HG03175 (cell line): ENCODE results near the gene VEZT.

ENCODE experiments used
- ATAC-seq: cut with Tn5 transposase; IDR thresholded peaks from one replicate; pipeline ENCODE4 v1.9.1; 2021; ENCODE audit warnings: mild to moderate bottlenecking, moderate library complexity; ENCODE audit not compliant: unreplicated experiment

The VEZT gene

DNA sequence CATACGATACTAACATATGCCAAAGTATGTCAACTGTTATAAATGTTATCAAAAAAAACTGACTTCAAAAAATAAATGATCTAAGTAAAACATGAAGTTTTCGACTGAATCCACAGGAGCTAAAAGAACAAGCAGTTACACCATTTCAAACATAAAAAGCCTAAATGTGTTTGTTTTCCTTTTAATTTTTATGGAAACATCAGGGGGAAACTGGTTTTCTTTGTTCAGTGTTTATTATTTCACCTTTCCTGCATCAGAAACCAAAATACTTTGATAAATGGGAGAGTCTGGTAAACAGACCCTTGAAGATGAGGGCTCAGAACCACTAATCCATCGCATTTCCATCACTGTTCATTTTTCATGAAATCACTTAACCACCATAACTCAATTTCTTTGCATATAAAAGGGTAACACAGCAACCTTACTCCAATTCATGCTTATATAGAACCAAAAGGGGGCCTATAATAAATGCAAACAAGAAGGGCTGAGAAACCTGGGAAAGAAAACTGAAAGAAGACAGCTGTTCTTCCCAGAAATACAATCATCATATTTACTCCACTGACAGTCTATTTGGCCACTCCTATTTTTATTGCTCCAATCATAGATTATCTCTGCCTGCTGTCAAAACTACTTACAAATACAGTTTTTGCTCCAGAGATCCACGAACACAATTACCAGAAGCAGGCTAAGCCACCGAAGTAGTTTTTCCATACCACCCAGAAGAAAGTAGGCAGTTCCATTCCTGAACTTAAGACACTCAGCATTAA is 17.3 kb upstream of the VEZT start:
- no peak for ATAC-seq

DNA sequence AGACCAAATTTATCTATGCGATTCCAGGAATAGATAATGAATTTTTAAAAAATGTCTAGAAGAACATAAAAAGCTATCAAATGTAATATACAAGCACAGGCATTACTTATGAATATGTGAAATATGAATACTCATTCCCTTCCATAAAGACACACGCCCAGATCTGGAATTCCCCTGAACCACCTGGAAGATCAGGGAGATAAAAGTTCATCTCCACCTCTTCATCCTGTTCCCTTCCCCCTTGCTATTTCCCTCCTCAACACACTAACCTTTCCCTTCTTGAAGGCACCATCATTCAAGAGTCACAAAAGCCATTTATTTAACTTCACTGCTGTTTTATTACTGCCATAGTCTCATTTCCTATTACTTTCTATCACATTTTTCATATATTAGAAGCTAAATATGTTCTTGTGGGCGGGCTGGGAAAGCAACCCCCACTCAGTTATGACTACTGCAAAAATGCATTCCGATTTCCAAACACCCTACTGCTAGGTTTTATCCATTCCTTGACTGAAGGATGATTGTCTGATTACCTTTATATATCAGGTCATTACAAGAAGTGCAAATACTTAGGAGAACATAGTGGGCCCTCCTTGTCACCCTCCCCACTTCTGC is 16.4 kb upstream of the VEZT start:
- ATAC-seq: no peak

DNA sequence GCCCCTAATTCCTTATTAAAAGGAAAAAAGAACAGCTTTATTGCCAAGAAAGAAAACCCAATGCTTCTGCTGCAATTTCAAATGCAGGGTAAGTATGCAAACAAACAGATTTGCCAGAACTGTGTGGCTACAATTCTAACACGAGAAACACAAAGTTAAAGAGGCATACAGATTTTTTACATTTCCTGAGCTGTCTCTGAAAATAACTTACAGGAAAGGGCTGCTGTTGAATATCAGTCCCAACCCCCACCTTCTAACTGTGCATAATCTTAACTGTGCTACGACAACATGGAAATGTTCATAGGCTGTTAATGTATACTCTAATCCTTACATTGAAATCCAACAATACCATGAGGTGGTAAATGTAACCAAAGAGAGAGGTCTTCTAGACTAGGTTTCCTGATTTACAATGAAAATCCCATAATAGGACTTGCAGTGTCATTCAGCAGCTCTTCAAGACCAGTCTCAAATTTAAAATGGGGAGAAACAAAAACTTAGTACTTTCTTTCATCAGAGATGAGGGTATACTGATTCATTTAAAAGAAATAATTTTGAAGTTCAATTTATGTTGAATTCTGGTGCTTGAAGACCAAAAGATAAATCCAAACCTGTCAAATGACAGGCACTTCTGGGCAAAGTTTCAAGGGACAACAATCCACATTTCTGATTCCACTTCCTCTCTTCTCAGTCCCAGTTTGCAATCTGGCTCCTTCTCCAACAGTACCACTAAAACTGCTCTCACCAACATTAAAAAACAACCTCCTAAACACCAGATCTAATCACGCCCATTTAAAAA is 14.7 kb upstream of the VEZT start:
- no peak for ATAC-seq

DNA sequence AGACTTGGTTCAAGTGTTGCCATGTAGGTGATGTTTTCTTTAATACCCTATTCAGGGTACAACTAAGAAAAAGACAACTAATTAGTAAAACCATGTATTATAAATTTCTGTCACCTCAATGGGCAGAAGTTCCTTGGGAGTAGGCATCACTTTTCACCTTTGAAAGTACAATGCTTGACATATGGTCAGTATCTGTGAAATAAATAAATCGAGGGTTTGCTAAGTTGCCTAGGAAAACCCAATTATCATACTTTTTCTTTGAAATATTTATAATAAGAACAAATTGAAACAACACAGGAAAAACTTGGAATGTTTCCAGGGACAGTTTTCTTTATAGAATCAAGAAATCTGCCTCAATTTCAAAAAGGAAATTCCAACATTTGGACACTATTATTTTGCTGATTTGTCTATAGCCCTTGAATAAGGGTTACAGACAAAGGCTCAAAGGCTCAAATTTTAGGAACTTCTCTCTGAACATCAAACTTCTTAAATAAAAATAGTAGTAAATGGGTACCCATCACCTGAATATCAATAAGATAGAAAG is 14.0 kb upstream of the VEZT start:
- ATAC-seq: no peak

DNA sequence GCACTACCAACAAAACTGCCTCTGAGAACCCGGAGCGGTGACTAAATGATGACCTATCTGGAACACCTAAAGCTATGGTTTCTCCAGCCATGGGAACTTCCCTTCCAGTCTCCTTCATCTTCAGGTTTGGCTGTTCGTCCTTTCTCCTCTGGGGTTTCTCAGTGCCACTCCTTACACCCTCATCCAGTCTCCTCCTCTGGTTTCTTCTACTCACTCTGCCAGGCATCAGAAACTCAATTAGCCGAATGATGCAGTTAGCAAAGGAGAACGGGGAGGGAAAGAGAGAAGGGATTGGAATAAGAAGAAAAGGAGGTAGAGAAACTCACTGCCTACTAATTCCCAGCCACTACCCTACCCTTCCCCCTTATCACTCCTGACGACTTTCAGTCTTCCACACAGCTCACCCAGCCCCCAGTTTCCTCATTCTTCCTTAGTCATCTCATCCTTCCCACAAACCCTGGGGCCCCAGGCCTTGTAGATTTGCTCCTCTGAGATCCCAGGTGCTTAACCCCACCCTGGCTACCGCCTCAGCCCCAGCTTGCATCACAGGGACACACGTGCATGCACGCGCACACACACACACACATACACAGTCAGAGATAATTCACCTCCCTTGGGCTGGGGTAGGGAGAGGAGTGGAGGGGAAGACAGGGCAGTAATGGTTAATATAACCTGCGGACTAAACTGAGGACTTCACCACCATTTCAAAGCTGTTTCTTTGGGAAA is 13.3 kb upstream of the VEZT start:
- ATAC-seq: no peak

DNA sequence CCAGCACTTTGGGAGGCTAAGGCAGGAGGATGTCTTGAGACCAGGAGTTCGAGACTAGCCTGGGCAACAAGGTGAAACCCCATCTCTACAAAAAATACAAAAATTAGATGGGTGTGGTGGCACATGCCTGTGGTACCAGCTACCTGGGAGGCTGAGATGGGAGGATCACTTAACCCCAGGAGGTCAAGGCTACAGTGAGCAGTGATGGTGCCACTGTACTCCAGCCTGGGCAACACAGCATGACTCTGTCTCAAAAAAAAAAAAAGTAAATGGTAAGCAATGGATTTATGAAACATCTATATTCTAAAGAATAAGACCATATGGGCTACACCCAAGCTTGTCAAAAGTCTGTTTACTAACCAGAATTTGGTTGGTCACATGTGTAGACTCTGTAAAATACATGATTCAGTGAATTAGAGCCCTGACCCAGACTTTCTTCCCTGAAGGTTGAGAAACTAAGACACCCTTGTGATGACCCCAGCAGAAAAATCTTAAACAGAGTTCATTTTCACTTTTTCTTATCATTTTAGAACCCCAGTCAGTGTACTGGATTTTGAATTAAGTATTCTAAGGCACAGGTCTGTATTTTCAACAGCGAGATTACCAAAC is 12.5 kb upstream of the VEZT start:
- no peak for ATAC-seq

DNA sequence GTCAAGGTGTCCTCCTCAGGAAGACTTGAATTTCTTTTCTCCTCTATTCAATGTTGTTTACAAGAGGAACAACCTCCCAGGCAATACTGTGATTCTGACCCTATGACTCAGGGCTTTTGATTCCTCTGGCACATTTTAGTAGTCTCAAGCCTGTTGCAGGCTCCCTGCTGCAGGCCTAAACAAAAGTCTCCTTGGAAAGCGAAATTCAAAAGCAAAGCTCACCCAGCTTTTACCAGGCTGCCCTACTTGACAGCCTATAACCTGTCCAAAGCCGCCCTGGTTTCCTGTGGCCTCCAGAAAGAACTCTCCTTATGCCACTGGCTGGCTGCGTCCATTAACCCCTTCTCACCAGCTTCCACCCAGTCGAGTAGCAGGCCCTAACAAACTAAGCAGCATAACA is 11.9 kb upstream of the VEZT start:
- ATAC-seq: no peak

DNA sequence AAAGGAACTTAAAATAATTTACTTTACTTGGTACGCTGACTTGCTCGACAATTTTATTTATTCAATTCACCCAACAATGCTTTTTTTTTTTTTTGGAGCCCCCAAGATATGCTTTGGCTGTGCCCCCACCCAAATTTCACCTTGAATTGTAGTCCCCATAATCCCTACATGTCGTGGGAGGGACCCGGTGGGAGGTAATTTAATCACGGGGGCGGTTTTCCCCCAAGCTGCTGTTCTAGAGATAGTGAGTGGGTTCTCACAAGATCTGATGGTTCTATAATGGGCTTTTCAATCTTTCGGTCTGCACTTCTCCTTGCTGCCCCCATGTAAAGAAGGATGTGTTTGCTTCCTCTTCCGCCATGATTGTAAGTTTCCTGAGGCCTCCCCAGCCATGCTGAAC is 10.7 kb upstream of the VEZT start:
- no peak for ATAC-seq

DNA sequence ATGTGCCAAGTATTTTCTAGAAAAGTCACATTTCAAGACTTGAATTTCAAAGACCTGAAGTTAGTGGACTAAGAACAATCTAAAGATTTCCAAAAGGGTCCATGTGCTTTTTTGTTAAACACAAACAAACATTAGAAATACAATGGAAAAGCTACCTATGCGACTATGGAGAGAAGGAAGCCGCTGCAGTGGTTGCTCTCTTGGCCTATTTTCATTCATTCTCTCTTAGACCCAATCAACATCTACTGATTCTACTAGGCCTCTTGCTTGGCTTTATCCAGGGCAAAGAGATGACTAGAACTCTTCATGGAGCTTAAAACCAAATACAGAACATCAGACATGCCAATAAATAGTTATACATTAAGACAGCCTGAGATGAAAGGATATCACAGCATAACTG is 10.2 kb upstream of the VEZT start:
- ATAC-seq: no peak

DNA sequence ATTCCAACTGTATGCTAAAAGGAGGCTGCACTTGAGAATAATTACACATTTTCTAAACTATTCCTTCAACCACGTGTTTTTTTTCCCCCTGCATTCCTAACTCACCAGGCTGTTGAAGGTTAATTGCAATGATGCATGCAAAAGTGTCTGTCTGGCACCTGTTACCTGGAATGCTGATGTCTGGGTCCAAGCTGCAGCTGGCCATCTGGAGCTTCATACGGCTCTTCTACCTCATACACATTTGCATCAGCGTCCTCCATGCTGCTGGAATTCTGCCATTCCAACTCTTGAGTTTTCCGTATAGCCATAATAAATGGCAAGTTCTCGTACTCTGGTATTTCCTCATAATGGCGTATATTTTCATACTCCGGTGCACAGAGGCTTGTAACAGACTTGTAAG is 8.9 kb upstream of the VEZT start:
- ATAC-seq: no peak

DNA sequence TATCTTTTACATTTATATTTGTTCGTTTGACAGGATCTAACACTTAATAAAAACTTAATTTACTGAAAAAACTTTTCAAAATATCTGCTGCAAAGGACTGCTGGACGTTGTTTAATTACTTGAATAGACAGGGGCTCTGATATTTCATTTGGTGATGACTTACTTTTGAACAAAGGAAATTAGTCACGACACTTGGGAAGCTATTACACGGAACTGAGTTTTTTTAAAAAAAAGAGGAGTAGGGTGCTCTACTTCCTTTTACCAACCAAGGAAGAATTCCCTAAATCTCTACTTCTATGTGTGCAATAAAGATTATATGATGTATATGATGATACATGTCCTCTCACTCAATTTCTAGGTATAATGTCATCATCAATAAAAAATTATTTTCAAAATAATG is 5.0 kb upstream of the VEZT start:
- ATAC-seq: no peak

DNA sequence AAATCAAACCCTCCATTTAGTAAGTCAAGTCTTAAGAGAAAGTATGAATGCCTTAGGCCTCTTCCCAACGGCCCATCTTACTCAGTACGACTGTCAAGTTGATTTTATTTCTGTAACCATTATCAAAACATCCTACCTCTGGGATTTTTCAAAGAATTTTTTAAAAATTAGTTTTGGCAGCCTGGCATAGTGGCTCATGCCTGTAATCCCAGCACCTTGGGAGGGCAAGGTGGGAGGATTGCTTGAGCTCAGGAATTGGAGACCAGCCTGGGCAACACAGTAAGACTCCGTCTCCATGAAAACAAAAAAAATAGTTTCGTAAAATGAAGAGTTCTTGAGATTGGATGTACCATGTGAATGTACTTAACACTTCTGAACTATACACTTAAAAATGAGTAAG is 4.5 kb upstream of the VEZT start:
- no peak for ATAC-seq

DNA sequence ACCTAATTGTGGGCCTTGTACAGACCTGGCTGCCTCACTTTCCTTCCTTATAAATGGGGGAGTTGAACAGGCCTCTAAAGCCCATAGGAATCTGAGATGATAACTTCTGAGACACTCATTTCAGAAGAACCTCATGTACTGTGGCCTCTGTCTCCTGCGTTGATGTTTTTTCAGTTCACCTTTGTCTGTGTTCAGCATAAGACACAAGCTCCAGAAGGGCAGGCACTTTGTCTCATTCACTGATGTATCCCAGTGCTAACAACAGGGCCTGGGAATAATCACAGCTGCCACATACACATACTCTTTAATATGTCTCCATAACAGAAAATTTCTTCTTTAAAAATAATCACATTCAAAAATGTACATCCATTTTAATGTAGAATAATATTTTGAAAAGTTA is 3.7 kb upstream of the VEZT start:
- no peak for ATAC-seq

DNA sequence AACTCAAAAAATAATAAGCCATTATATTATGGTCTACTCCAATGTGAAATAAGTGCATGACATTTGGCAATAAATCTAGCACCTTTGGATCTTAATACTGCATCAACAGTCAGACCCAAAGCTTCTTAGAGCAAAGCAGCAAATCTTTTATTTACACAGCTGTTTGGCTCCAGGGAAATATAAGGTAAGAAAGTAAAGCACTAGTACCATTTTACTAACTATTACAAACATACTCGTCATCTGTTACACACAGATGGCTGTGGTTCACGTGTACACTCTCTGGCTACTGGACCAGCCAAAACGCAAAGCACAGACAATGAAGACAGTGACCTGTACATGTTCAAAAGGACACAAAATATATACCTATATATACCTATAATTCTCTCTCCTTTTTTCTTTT is 3.1 kb upstream of the VEZT start:
- ATAC-seq: no peak

DNA sequence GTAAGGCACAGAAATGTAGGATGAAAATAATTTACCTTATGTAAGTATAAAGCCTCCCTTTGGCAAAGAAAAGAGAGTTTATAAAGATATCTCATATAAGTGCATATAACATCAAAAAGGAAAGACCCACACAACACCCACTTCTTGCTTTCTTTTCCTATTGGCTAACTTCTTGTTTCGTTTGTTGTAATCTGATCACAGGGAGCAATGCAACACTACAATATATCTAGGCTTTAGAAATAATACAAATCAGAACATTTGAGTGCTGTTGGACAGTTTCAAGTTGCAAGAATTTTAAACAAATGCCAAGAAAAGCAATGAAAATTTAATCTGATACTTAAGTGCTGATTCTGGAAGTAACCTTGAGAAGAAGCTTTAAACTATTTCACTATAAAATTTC is 1.7 kb upstream of the VEZT start:
- no peak for ATAC-seq

DNA sequence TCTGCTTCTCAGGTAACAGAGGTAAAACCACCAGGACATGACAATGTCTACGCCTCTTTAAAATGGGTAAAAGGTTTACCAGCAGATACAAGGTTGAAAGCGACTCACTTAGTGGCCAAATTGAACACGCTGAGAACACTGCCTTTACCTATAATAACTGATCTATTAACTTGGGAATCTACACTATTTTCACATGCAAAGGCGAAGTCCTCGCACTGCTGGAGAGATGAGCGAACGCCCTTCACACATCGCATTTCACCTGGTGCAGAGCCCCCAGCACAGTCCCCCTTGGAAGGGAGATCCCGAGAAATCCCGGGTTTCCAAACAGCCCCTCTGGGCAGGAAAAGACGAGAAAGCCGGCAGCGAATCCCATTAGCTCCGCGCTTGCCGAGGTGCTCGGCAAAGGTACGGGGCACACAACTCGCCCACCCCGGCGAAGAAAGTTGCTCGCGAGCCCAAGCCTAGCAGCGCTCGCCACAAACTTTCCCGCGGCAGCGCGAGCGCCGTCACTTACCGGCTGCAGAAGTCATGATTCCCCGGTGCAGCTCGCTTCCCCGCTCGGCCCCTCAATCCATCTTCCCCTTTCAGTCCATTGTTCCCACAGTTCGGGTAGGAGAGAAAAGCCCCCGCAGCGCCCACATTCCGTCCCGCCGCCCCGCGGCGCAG is 763 bp upstream of the VEZT start:
- ATAC-seq: peak; percentile 17

DNA sequence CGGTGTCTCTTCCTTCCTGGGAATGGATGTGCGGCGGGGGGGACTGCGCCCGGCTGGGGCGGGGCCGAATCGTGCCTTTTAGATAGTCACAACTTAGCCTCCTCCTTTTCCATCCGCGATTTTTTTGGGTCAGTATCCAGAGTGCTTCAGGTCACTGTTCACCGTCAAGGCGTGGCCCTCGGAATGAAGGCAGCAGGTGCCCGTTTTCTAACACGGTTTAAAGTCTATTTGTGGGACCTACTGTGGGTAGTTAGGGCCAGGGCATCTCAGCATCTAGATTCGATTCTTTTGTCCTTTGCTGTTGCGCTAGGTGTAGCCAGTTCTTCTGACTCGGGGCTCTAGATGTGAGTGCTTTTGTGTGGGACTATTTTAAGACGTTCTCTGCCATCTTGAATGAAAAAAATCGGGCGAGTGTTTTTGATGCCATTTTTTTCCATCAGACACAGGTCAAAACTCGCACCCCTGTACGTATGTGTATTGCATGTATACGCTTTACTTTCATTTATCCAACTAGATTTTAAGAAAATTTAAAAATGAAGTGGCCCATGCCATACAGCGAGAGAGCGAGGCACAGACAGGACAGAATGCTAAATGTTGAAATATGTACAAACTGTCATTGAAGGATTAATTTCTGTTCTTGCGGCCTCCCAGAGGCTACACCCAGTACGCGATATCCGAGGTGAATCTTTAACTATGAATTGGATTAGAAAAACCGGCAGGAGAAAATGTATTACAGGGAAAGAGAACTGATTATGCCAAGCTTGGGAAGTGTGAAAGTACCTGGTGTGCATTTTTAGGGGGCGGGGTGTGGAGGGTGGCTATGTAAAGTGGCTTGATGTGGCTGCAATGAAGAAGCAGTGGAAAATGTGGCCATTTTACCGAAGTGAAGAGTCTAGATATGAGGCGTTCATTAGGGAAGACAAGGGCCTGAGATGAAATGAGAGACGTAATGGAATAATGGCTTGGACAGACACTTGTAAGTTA is 835 bp downstream of the VEZT start:
- peak; percentile 4 for ATAC-seq

DNA sequence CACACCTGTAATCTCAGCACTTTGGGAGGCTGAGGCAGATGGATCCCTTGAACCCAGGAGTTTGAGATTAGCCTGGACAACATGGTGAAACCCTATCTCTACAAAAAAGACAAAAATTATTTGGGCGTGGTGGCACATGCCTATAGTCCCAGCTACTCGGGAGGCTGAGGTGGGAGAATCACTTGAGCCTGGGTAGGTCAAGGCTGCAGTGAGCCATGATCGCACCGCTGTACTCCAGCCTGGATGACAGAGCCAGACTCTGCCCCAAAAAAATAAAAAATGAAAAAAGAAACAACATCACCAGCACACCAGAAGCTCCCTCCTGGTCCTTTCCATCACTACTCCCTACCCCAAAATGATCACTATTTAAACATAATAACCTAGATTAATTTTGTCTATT is 2.6 kb downstream of the VEZT start:
- no peak for ATAC-seq

DNA sequence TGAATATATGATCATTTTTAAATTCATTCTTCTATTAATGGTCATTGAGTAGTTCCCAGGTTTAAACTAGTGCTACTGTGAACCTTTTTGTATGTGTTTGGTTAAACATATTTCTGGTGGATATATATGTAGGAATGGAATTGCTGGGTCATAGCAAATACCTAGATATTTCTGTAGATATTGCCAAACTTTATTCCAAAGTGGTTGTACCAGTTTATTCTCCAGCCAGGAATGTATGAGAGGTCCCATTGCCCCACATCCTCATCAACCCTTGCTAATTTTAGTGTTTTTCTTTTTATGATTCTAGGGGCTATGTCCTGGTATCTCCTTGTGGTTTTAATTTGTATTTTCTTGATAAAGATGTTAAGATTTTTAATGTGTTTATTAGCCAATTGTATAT is 3.1 kb downstream of the VEZT start:
- no peak for ATAC-seq
